ENCODE measurements around the gene DMXL1.
"Not testable (repeated sequence)": the region's sequence is repeated elsewhere in the genome, so short reads cannot be mapped to it uniquely, and the experiment has no call there.

Gene DMXL1

DNA sequence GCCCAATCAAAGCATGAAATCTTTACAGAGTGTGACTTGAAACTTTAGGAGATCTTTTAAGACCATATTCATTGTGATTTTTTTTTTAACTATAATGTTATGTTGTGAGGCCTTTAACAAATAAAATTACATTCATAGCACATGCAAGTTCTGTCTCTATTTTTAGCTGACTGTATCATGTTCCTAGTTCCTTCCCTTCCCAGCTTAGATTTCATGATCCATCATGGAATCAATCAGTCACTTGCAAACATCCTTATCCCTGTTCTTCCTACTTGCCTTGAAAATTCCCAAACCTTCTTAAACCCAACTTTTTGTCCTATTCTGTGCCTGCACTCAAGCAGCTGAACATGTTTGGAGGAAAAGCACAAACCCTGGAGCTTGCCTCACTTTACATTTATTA lies 141.8 kb downstream of the DMXL1 start:
- no peak for DNase-seq

DNA sequence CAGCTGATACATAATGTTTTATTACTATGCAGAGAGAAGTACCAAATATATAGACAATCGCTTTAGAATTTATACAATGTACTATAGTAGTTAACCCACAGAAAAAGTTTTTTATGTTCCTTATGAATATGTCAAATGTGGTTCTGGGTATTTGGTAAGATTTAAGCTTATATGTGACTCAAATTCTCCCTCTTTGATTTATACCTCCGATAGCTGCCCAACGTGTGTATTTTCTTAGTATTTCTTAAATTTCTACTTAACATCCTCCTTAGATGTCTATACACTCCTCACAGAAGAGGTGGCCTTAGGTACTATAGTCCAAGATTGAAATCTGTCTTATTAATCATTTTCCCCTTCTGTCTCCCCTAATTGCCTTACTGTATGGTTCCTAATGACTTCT lies 146.3 kb downstream of the DMXL1 start:
- no peak for DNase-seq

GRCh38 chr5:119218830-119219782 lies 148.2 kb downstream of the DMXL1 start:
- peak; percentile 74 for DNase-seq

GRCh38 chr5:119220576-119221197 lies 149.8 kb downstream of the DMXL1 start:
- no peak for DNase-seq

GRCh38 chr5:119221330-119221729 lies 150.4 kb downstream of the DMXL1 start:
- no peak for DNase-seq

DNA sequence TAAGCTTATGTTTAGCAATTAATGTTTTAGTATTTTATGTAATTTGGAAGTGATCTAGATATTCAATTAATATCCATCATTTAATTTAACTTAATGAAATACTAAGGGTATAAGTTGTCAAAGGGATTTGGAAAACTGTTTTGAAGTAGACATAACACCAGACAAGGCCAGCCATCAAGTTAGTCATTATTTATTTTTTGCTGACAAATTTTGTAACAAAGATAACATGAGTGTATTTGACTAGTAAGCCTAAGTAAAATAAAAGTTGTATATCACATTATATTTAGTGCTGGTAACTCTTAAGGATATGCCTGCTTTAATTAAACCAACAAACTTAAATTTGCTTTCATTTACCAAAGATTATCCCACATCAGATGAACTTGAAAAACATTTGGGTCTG lies 159.1 kb downstream of the DMXL1 start:
- no peak for DNase-seq

DNA sequence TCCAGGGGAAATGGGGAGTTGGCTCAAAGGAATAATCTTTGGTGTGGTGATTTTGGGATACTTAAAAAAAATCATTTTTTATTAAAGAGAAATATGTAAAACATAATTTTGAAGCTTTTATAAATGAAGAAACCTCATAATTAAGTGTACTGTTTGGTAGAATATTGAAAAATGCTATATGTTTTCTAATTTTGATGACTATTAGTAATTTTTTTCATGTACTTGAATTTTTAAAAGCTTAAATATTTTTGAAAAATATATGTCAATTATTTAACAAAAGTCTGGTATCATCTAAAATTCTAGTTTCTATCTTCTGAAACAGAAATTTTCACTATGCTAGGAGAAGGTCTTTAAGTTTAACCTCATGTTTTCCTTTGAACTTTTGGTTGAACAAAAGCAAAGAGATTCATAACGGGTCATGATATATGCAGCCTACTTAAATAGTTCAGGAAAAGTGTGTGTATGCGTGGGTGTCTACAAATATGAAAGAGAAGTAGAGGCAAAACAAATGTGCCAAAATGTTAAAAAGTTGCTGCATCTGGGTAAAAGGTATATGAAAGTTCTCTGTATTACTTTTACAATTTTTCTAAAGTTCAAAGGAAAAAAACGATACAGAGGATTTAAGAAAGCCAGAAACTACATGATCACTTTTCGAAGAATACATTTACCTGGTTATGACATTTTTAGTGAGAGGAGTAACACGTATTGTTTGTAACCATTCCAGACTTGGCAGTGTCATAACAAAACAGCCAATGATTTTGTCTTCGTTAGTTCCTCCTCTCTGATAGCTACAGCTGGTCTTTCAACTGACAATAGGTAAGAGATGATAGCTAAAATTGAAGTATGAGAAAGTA lies 167.6 kb downstream of the DMXL1 start:
- DNase-seq, result no peak

GRCh38 chr5:119239119-119239417 lies 168.2 kb downstream of the DMXL1 start:
- no peak for DNase-seq

DNA sequence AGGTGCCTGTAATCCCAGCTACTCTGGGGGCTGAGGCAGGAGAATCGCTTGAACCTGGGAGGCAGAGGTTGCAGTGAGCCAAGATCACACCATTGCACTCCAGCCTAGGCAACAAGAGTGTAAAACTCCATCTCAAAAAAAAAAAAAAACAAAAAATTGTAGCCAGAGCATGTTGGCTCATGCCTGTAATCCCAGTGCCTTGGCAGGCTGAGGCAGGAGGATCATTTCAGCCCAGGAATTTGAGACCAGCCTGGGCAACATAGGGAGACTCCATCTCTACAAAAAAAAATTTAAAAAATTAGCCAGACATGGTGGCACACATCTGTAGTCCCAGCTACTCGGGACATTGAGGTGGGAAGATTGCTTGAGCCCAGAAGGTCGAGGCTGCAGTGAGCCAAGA lies 168.9 kb downstream of the DMXL1 start:
- not testable (repeated sequence) for DNase-seq

DNA sequence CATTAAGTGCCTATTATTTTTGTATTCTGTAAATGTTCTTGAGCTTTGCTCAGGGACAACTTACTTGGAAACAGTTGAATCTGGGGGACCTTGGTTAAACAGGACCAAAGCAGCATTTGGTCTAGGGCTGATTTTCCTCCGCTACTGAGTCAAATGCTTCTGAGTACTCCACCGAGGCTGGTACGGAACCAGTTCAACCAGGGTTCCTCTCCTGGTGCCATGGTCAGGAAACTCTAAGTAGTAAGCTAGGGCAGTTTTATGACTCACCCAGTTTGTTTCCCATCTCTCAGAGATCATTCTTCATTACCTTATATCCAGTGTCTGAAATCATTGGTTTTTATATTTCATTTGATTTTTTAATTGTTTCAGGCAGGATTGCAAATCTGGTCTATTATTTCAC lies 173.0 kb downstream of the DMXL1 start:
- no peak for DNase-seq

DNA sequence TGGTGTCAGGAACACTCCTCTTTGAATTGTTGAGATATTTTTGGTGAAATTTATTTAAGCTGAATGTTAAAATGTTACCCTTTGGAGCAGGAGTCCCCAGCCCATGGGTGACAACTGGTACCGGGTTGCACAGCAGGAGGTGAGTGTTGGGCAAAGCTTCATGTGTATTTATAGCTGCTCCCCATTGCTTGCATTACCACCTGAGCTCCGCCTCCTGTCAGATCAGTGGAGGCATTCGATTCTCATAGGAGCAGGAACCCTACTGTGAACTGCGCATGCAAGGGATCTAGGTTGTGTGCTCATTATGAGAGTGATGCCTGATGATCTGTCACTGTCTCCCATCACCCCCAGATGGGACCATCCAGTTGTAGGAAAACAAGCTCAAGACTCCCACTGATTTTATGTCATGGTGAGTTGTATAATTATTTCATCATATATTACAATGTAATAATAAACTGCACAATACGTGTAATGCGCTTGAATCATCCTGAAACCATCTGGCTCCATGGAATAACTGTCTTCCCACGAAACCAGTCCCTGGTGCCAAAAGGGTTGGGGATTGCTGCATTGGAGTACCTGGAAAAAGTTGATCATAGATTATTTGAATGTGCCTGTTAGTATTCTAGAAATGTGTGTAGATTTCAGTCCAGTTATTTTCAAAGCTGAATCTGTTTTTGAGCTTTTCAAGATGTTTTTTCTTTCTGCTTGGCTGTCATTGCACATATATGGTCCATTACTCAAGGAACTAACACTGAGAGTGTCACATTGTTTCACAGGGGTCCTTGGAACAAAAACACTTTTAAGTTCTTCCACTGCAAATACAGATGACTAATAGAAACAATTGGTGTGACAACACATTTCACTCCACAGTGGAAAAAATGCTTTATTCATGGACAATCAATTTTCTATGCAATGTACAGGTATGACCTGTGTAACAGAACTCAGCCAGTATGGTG lies 180.3 kb downstream of the DMXL1 start:
- peak; percentile 66 for DNase-seq

DNA sequence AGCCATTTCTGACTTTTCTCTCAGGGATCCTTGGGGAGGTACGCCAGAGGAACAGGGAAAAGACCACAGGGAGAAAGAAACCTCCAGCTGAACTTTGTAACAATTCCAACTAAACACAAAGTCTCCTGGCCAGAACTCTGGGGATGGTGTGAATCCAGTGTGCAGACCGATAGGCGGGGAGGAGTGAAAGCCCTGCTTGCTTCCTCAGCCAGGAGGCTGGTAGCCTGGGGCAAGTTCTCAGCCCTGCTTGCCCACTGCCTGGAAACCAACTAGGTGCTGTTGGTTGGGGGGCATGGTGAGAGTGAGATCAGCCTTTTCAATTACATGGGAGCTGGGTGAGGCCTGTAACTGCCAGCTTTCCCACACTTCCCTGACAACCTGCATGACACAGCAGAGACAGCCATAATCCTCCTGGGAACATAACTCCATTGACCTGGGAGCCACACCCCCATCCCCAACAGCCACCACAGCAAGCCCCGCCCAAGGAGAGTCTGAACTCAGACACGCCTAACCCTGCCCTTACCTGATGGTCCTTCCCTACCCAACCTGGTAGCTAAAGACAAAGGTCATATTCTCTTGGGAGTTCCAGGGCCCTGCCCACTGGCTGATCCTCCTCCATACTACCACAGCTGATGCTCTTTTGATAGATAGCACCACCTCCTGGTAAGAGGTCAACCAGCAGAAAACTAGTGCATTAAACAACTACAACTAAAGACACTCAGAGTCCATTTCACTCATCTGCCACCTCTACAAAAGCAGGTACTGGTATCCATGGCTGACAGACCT lies 184.9 kb downstream of the DMXL1 start:
- peak; percentile 64 for DNase-seq

DNA sequence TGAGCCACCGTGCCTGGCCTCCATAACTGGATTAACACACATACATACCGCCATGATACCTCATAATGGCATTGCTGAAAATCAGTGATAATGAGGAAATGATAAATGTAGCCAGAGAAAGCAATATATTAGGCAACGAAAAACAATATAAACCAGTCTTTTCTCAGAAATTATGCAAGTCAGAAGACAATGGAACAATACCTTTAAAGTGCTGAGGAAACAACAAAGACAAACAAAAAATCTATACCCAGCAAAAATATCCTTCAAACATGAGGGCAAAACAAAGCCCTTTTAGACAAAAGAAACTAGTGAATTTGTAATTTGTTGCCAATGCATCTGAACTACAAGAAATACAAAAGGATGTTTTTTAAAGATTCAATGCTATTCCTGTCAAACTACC lies 186.7 kb downstream of the DMXL1 start:
- DNase-seq, result no peak

DNA sequence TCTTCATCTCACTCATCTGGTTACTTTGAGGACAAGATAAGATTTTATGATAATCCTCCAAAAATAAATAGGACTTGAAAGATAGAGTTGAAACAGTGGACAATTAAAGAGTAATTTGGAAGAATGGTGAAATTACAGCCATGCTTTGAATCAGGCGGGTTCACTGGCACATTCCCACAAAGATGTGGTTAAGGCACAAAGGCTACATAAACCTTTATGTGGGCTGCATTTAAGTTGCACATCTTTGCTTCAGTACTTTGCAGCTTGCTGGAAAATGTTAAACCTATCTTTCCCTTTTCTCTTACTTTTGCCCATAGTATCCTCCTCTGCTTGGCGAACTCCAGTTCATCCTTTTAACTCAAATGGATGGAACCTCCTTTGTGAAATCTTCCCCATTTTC lies 192.8 kb downstream of the DMXL1 start:
- no peak for DNase-seq

DNA sequence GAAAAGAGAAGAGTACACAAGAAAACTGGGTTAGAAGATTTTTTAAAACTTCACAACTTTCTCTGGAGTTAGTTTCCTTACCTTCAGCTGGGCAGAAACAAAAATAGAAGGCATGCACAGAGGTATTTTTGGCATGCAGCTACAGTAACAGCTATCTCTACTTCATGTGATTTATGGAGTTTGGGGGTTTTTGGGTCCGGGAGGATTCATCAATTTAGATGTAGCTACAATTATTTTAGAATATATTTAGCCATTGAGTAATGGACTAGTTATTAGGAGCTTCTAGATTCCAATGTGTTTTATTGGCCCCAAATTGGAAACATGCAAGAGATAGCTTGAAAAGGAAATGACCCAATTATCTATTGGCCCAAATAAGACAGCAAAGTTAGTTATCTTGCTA lies 193.3 kb downstream of the DMXL1 start:
- DNase-seq, result no peak

DNA sequence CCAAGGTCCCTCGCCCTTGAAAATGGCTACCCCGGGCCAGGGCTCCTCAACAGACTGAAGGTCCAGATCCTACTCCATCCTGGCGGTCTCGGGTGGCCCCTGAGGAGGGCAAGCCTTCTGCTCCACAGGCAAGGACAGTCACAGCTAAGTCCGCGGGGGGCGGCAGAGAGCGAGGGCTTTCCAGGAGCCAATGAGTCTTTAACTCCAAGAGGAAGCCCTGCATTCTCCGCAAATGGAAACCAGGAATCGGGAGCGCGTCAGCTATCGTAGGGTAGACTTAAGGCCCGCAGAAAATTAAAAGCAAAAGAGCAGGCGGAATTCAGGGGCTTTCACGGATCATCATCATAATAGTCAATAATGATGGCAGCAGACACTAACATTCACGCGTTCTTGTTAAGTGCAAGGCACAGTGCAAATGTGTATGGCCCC lies 197.1 kb downstream of the DMXL1 start:
- DNase-seq, result peak; percentile 97

- DNase-seq, result peak; percentile 99
Observed at GRCh38 chr5:119268387-119269060, 197.6 kb downstream of the DMXL1 start.

DNA sequence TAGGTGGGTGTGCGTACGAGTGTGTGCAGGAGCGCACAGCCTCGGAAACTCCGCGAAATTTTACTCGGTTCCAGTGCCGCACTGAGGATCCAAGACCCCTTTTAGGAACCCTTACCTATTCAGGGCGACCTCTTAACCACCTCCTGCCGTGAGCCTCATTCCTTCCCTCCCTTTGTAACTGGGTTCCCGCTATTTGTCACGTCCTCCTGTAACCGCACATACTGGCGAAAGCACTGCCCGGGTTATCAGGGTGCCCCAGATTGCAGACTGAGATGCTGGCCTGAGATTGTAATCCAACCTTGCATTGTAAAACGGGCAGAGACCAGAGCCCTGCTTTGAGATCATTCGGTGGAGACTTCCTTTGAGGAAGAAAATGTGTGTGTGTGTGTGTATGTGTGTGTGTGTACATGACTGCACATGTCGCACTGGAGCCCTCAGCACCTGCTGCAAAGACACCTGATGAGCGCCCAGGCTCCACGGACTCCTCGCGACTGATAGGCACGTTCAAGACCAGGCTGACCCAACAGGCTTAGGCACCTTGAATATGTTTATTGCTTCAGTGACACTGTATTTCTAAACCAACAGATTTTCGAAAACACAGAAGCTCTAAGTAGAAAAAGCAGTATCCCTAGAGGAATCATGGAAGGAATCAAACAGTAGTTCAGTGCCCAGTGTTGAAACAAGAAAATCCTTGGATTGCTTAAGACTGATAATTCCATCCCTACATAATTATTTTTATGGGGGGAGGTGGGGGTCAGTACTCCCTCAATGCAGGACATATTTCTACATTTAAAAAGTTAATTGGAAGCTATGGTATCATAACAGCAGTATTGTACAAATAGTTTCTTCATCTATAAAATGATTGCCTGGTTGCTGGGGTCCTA lies 198.4 kb downstream of the DMXL1 start:
- peak; percentile 89 for DNase-seq

DNA sequence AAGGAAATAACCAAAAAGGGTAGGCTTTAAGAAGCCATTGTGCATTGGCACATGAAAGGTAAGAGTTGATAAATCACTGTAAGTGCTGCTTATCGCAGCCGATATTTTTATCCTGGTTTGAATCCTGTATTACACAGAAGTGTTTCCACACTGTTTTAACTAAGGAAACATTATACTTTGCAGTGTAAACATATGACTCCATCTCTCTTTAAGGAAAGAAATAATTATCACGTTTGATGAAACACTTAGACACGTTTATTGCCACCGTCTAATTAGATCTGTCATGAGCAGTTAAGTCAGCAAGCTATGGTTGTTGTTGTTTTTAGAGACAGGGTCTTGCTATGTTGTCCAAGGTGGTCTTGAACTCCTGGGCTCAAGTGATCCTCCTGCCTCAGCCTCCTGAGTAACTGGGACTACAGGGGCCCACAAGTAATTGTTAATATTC lies 199.3 kb downstream of the DMXL1 start:
- peak; percentile 76 for DNase-seq

Data from NCI-H69 (cell line).